Calu3 (cell line): Measurements from ENCODE around the gene LCE1D. TPM values are rescaled to one million over a fixed set of nuclear protein-coding genes. Genes with fewer than 3 reads are reported as not detected.

Experiments
- BruUV-seq: library from RNA; stranded (reverse); fragments of 400-500 nt; replicated peaks from 2 replicates; lab custom pipeline; 2021; lab: Mats Ljungman, UMichigan
- CTCF ChIA-PET: fragments of 300-600 bp; sonication (Branson Sonifier 250); formaldehyde crosslinking; loops from one replicate; lab custom pipeline; 2022; ENCODE audit warnings: antibody characterized with exemption; lab: Charles Lee
- DNase-seq: peaks from one replicate; pipeline ENCODE4 v3.0.0; 2022
- H3K27ac Mint-ChIP-seq: one replicate; pipeline ENCODE4 v1.8.0; 2022; ENCODE audit warnings: mixed read lengths; ENCODE audit not compliant: unreplicated experiment
- H3K27me3 Mint-ChIP-seq: one replicate; pipeline ENCODE4 v1.8.0; 2022; ENCODE audit warnings: mixed read lengths; ENCODE audit not compliant: unreplicated experiment
- H3K36me3 Mint-ChIP-seq: one replicate; pipeline ENCODE4 v1.8.0; 2022; ENCODE audit warnings: mild to moderate bottlenecking, moderate library complexity, mixed read lengths; ENCODE audit not compliant: insufficient read depth, unreplicated experiment
- H3K4me1 Mint-ChIP-seq: one replicate; pipeline ENCODE4 v1.8.0; 2022; ENCODE audit warnings: mild to moderate bottlenecking, low read depth, mixed read lengths; ENCODE audit not compliant: unreplicated experiment
- H3K4me3 Mint-ChIP-seq: one replicate; pipeline ENCODE4 v1.8.0; 2022; ENCODE audit warnings: mild to moderate bottlenecking, low read depth, moderate library complexity, mixed read lengths; ENCODE audit not compliant: unreplicated experiment
- H3K9me3 Mint-ChIP-seq: one replicate; pipeline ENCODE4 v1.8.0; 2022; ENCODE audit warnings: low read depth, mixed read lengths; ENCODE audit not compliant: unreplicated experiment
- intact Hi-C: fragments of 100-400 bp; cut with micrococcal nuclease; formaldehyde crosslinking; loops from one replicate; pipeline ENCODE4 v1.10.0; 2022; ENCODE audit not compliant: unreplicated experiment
- total RNA-seq: library from RNA; stranded (reverse); gene quantifications from 2 replicates; pipeline ENCODE4 v1.2.3, GENCODE V29; 2022
- TF ChIP-seq, protein P1 (sequence below): fragments of 200-600 bp; IDR thresholded peaks from one replicate; pipeline ENCODE4 v1.8.0; 2022; ENCODE audit warnings: antibody characterized with exemption; ENCODE audit not compliant: unreplicated experiment

Gene LCE1D
- total RNA-seq, 1 experiment from 2014 or later: not detected

DNA sequence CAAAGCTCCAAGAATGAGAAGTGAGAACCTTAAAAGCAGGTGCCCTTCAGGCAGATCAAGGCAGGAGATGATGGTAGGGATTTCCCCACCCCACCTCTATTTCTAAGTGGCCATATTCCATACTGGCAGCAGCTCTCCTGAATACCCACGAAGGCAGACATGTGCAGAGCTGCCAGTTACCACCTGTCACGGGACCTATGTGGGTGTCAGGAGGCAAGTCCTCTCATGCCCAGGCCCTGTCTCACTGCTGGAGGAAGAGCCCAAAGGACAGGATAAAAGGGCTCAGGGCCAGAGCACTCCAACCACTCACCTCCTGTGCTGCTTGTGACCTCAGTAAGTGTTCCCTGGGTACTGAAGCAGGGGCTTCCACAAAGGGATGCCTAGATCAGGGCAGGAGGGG lies 14.5 kb downstream of the LCE1D start:
- Mint-ChIP-seq H3K36me3 (no peaks in the 10 kb centered on the region), H3K27me3 (peaks cover 65% of the 10 kb centered on the region), H3K4me1 (no peaks in the 10 kb centered on the region), H3K9me3 (no peaks in the 10 kb centered on the region), H3K4me3 (no peak overlapping the region), H3K27ac (no peak overlapping the region)
- no TSS peak for BruUV-seq
- intact Hi-C loops: no loop called here
- DNase-seq: no peak
- TF ChIP-seq, protein P1, sequence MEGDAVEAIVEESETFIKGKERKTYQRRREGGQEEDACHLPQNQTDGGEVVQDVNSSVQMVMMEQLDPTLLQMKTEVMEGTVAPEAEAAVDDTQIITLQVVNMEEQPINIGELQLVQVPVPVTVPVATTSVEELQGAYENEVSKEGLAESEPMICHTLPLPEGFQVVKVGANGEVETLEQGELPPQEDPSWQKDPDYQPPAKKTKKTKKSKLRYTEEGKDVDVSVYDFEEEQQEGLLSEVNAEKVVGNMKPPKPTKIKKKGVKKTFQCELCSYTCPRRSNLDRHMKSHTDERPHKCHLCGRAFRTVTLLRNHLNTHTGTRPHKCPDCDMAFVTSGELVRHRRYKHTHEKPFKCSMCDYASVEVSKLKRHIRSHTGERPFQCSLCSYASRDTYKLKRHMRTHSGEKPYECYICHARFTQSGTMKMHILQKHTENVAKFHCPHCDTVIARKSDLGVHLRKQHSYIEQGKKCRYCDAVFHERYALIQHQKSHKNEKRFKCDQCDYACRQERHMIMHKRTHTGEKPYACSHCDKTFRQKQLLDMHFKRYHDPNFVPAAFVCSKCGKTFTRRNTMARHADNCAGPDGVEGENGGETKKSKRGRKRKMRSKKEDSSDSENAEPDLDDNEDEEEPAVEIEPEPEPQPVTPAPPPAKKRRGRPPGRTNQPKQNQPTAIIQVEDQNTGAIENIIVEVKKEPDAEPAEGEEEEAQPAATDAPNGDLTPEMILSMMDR: no peak
- CTCF ChIA-PET: no interaction called here

DNA sequence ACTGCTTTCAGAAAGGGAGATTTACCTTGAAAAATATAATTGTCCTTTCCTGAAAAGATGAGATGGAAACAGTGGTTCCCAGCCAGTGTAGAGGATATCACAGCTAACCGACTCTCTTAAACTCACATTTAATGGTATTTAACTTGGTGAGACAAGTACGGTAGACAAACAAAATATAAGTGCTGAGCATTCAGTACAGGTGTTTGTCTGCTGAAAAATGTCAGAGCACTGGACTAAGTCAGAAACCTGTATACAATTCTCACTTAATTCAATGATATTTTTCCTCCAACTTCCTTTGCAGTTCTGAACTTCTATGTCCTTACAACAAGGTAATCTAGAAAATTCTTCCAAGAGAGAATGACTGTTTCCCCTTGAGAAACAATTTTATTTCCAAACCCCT lies 15.2 kb downstream of the LCE1D start, which contains the start of gene LCE1B:
LCE1B (plus strand) TSS at position 301 of the 400 bp plus-strand sequence. CDS start 476 bp downstream, outside the sequence.
- CTCF ChIA-PET: no interaction called here
- TF ChIP-seq, protein P1: no peak
- Mint-ChIP-seq H3K9me3 (no peaks in the 10 kb centered on the region), H3K4me1 (no peaks in the 10 kb centered on the region), H3K27me3 (peaks cover 67% of the 10 kb centered on the region), H3K27ac (no peak within 1 kb of the TSS), H3K36me3 (no peaks in the 10 kb centered on the region), H3K4me3 (no peak within 1 kb of the TSS)
- BruUV-seq: no TSS peak
- intact Hi-C loops: no loop called here
- DNase-seq: no peak

DNA sequence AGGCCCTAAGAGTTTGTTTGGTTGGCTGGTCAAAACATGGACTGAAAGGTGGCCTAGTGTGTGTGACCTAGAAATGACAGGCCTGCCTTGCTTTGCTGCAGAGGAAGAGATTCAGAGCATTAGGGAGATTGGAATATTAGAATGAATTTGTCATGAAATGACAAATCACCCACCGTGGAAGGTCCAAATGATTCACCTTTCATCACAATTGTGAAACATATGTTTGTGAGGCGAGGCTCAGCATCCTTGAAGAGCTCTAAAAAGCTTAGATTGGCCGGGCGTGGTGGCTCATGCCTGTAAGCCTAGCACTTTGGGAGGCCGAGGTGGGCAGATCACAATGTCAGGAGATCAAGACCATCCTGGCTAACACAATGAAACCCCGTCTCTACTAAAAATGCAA lies 20.8 kb downstream of the LCE1D start:
- BruUV-seq: no TSS peak
- no peaks in the 10 kb centered on the region for H3K4me1 Mint-ChIP-seq
- no peaks in the 10 kb centered on the region for H3K36me3 Mint-ChIP-seq
- no peak overlapping the region for H3K4me3 Mint-ChIP-seq
- H3K27ac Mint-ChIP-seq: no peak overlapping the region
- intact Hi-C loops: no loop called here
- no peak for DNase-seq
- CTCF ChIA-PET: no interaction called here
- peaks cover 50% of the 10 kb centered on the region for H3K27me3 Mint-ChIP-seq
- TF ChIP-seq, protein P1: no peak
- H3K9me3 Mint-ChIP-seq: no peaks in the 10 kb centered on the region

DNA sequence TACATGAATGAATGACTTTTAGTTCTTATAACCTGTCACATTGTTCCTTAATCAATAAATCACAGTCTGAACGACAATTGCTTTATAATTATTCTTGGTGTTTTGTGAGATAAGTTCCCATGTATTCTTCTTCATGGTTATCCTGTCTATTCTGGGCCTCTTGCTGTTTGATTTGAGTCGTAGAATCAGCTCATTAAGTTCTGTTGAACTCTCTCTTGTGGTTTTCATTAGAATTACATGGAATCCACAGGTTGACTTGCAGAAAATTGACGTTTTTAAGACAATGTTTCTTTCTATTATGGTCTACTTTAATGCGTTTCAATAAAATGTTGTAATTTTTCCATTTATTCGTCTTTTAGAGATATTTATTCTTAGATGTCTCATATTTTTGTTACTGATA lies 26.8 kb downstream of the LCE1D start:
- Mint-ChIP-seq H3K27me3 (peaks cover 55% of the 10 kb centered on the region), H3K4me3 (no peak overlapping the region), H3K4me1 (no peaks in the 10 kb centered on the region), H3K9me3 (no peaks in the 10 kb centered on the region), H3K27ac (no peak overlapping the region), H3K36me3 (no peaks in the 10 kb centered on the region)
- intact Hi-C loops: no loop called here
- BruUV-seq: no TSS peak
- CTCF ChIA-PET: no interaction called here
- TF ChIP-seq, protein P1: no peak
- DNase-seq: no peak
